DMS 273 (cell line): ENCODE data around the gene CAST.

Experiments used
- DNase-seq: peaks from one replicate; lab custom pipeline; 2025; ENCODE audit not compliant: unreplicated experiment; lab: John Stamatoyannopoulos, UW

The CAST gene

DNA sequence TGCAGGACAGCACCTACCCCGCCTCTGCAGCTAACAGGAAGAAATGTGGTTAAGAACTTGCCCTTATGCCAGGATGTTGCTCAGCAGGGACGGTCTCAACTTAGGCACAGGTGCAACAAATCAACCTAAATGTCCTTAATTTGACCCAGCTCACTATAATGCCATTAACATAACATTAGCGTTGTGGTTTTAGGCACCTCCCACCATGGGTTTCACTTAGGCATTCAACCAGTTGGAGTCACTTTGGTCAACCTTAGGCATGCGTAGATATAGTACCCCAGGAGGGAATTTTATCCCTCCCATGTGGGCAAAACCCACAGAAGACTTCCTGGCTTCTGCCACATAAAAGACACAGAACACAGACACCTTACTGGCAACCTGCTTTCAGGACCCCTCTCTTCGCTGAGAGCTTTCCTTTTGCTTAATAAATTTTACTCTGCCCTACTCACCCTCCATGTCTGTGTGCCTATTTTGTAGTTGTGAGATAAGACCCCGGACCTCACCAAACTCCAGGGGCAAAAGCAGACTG lies 154.3 kb downstream of the CAST start:
- no peak for DNase-seq

GRCh38 chr5:96816991-96817390 lies 154.8 kb downstream of the CAST start:
- no peak for DNase-seq

DNA sequence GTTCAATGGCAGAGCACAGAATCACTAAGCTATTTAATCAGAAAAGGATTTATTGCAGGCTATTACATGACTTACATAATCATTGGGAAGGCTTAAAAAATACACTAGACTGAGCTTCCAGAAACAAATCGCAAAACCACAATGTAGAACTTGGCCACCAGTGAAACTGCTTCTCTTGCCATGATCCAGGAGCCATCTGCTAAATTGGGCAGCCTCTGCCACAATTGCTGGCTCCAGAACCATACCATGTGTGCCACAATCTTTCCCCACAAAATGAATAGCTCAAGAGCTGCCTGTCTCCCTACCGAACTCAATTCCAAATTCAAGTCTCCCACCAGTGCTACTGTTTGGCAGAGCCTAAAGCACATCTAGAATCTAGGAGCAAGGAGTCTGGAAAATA lies 155.3 kb downstream of the CAST start:
- DNase-seq = peak; percentile 54

- no peak for DNase-seq
Observed at GRCh38 chr5:96818125-96818788, 156.1 kb downstream of the CAST start.

DNA sequence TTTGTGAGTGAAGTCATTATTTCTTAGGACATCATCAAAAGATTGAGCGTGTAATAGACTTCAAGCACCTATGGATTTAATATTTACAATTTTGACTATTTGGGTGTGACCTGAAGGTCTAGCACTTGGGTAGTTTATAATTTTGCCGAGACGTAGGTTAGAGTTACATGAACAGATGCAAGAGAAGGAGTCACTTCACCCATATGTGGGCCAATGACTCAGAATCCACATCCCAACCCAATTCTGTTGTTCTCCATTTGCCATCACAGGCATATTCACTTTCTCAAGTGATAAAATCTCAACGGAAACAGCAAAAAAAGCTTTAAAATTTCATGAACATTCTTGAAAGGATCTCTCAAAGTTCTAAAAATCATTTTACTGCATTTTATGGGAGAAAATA lies 157.6 kb downstream of the CAST start:
- DNase-seq = no peak

DNA sequence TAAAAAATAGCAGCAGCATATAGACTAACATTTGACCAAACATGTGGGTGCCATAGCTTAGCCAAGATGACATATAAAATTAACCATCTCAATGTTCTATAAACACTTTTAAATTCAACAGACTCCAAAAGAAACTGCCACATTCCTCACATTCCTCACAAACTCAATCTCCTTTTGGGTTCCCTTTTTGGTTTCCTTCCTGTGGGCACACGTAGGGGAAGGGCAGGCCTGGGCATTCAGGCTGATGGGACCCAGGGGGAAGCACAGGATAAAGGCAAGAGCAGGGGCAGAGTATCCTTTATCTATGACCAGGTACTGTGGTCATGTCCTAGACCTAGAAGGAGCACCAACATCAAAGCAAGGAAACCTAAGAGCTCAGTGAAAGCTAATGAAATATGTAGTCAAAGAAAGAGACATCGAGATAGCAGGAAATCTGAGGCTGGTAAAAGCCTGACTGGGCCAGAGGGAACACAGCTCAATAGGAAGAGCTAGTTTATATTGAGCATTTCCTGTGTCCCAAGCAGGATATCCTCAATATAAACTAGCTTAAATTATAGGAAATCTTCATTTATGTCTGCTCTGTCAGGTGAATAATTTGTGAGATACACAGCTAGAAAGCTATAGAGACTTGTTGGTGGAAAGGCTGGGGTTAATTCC lies 159.2 kb downstream of the CAST start:
- no peak for DNase-seq

DNA sequence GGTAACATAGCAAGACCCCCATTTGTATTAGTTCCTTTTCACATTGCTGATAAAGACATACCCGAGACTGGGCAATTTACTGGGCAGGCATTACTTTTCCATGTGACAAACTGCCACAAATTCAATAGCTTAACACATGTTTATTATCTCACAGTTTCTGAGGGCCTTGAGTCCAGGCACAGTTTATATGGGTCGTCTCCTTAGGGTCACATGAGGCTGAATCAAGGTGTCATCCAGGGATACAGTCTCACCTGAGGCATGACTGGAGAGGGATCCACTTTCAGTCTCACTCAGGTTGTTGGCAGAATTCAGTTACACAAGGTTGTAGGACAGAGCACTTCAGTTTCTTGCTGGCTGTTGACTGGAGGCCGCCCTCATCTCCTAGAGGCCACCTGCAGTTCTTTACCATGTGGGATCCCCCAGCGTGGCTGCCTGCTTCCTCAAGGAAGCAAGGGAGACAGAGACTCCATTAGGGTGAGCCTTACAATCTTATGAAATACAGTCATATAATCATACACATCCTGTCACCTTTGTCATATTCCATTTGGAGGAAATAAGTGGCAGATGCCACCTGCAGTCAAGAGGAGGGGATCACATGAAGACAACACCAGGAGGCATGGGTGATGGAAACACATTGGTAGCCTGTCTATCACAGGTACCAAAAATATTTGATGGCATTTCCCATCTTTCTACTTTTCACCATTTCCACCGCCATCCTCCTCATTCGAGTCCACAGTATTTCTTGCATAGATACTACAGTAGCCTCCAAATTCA lies 160.7 kb downstream of the CAST start:
- DNase-seq = no peak

DNA sequence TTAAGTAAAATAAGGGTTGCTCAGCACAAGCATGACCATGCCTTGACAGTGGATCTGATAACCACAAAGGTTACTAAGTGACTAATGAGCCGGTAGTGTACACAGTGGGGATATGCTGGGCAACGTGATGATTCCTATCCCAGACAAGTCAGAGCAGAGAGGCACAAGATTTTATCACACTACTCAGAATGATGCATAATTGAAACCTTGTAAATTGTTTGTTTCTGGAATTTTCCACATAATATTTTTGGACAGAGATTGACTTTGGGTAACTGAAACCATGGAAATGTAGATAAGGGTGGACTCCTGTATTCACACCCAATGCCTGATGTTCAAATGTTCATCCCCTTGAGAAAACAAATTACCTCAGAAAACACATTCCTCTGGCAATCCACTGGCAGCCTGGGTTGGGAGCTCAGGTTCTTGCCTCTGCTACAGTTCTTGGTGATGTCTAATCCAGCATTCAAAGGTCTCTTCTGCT lies 161.8 kb downstream of the CAST start:
- no peak for DNase-seq
